Astrocyte of the spinal cord (primary cell): ENCODE results near the gene CACNA1C.

Experiments used
- DNase-seq: peaks from one replicate; pipeline ENCODE4 v3.0.0; 2011; ENCODE audit warnings: low read depth, low spot score
- H3K4me3 ChIP-seq: 2 replicates; pipeline ENCODE4 v1.5.1; 2011; ENCODE audit warnings: low read depth, mild to moderate bottlenecking, low read length, moderate library complexity
- CTCF ChIP-seq: IDR thresholded peaks from 2 replicates; pipeline ENCODE4 v1.5.1; 2012; ENCODE audit warnings: low read depth, mild to moderate bottlenecking, low read length, inconsistent platforms
- in situ Hi-C: cut with HindIII; loops from 2 replicates; pipeline ENCODE4 v1.10.0; 2017; ENCODE audit warnings: low sequenced_read_pairs

The CACNA1C gene

GRCh38 chr12:2622460-2622859 is 569.7 kb downstream of the CACNA1C start:
- no peak for DNase-seq
- TF ChIP-seq CTCF: no peak
- in situ Hi-C loops: no loop called here

GRCh38 chr12:2623472-2623871 is 570.7 kb downstream of the CACNA1C start:
- H3K4me3 ChIP-seq: no peak overlapping the region
- in situ Hi-C loops: no loop called here
- no peak for DNase-seq
- no peak for TF ChIP-seq CTCF

More at GRCh38 chr12:2622460-2622859, 569.7 kb downstream of the CACNA1C start:
- no peak overlapping the region for H3K4me3 ChIP-seq

- in situ Hi-C loops: no loop called here
- DNase-seq: peak; percentile 10
- peak; percentile 49 for TF ChIP-seq CTCF
These were observed 571.9 kb downstream of the CACNA1C start for GRCh38 chr12:2624543-2625288.

GRCh38 chr12:2625289-2625612 is 572.5 kb downstream of the CACNA1C start:
- in situ Hi-C loops: no loop called here
- no peak for TF ChIP-seq CTCF
- no peak for DNase-seq
- H3K4me3 ChIP-seq: no peak overlapping the region

More at GRCh38 chr12:2624543-2625288, 571.9 kb downstream of the CACNA1C start:
- H3K4me3 ChIP-seq: no peak overlapping the region

GRCh38 chr12:2627076-2627834 is 574.5 kb downstream of the CACNA1C start:
- TF ChIP-seq CTCF: no peak
- no peak for DNase-seq
- in situ Hi-C loops: no loop called here
- H3K4me3 ChIP-seq: no peak overlapping the region

GRCh38 chr12:2627835-2628191 is 575.0 kb downstream of the CACNA1C start:
- no peak overlapping the region for H3K4me3 ChIP-seq
- no peak for DNase-seq
- TF ChIP-seq CTCF: no peak
- in situ Hi-C loops: no loop called here
